GM10248 (cell line): ENCODE data around the gene COL4A1.

Experiments
- CTCF ChIA-PET: fragments of 300-600 bp; sonication (Branson Sonifier 250); formaldehyde crosslinking; extraction: SDS; loops from one replicate; lab custom pipeline; 2021; ENCODE audit warnings: antibody characterized with exemption; lab: Yijun Ruan, JAX
- POLR2A ChIA-PET: fragments of 350-650 bp; sonication (Branson Sonifier 250); formaldehyde crosslinking; extraction: SDS; loops from one replicate; lab custom pipeline; 2020; ENCODE audit warnings: antibody characterized with exemption; lab: Yijun Ruan, JAX
- DNase-seq: peaks from one replicate; pipeline ENCODE4 v3.0.0; 2012; ENCODE audit errors: extremely low spot score
- TF ChIP-seq, protein P1 (sequence below): IDR thresholded peaks from 2 replicates; pipeline ENCODE4 v1.5.1; 2012; ENCODE audit warnings: mild to moderate bottlenecking, low read depth; ENCODE audit errors: extremely low read depth, missing control alignments, control extremely low read depth

Gene COL4A1

DNA sequence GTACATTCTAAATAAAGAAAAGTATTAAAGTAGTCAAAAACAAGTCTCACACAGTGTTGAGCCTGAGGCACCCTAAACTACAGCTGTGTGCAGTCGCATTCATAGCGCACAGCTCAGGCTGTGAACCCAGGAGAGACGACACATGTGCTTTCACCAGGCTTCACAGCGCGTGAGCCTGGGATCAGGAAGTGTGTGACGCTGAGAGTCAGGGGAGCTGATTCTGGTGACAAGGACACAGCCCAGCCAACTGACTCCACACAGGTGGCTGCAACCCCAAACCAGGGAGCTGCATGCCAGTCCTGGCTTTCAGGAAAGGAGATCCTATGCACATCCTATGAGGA lies 41.6 kb downstream of the COL4A1 start:
- TF ChIP-seq, protein P1, sequence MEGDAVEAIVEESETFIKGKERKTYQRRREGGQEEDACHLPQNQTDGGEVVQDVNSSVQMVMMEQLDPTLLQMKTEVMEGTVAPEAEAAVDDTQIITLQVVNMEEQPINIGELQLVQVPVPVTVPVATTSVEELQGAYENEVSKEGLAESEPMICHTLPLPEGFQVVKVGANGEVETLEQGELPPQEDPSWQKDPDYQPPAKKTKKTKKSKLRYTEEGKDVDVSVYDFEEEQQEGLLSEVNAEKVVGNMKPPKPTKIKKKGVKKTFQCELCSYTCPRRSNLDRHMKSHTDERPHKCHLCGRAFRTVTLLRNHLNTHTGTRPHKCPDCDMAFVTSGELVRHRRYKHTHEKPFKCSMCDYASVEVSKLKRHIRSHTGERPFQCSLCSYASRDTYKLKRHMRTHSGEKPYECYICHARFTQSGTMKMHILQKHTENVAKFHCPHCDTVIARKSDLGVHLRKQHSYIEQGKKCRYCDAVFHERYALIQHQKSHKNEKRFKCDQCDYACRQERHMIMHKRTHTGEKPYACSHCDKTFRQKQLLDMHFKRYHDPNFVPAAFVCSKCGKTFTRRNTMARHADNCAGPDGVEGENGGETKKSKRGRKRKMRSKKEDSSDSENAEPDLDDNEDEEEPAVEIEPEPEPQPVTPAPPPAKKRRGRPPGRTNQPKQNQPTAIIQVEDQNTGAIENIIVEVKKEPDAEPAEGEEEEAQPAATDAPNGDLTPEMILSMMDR: no peak
- ChIA-PET CTCF (no interaction called here), POLR2A (no interaction called here)
- no peak for DNase-seq

DNA sequence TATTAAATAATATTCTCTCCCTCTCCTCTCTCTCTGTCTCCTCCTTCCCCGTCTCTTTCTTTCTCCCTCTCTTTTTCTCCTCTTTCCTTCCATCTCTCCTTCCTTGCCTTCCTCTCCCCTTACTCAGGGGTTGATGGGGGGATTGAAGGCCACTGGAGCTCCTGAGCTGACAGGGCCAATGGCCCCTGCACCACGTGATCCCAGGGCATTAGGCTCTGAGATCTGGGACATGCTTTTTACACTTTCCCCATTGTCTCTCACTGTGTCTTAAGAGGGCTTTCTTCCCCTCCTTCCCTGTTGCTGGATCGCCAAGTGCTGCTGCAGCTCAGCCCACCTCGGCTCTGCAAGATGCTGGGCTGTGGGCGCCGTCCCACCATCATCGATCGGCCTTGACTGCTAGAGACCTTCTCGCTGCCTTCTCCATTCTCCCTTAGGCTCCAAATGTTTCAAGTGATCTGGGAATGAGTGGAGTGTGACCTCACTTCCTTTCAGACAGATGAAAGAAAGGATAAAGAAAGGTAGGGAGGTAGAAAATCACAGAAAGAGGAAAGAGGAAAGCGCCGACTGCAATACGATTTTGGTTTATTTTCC lies 42.2 kb downstream of the COL4A1 start:
- ChIA-PET POLR2A (no interaction called here), CTCF (no interaction called here)
- DNase-seq: no peak
- TF ChIP-seq, protein P1: no peak

DNA sequence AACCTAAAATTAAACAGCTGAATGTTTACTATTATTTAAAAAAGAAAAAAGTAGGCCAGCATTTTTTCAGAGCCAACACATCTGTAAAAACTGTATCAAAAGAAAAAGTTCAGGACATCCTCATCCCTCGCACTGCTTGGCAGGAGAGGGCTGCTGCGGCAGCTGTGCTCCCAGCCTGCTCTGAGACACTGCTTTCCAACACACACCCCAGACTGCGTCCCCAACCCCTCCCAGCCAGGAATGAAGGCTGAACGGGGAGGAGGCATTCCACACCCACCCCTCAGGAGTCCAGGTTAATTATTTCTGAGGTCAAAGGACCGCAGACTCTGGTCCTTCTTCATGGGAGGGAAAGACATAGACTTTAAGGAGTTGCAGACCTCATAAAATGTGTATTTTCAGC lies 43.1 kb downstream of the COL4A1 start:
- DNase-seq: no peak
- ChIA-PET CTCF (no interaction called here), POLR2A (no interaction called here)
- TF ChIP-seq, protein P1: no peak

DNA sequence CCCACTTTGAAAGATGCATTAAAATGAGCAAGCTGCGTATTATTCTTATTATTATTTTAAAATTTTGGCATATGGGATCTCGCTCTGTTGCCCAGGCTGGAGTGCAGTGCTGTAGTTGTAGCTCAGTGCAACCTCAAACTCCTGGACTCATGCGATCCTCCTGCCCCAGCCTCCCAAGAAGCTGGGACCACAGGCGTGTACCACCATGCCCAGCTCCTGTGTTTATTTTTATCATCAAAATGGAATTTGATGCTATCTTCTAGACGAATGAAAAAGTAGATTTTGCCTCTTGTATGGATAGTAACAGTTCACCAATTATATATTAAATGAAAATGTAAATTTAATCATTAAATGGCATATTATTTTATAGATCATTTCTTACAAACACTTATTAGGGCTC lies 43.6 kb downstream of the COL4A1 start:
- POLR2A ChIA-PET: no interaction called here

DNA sequence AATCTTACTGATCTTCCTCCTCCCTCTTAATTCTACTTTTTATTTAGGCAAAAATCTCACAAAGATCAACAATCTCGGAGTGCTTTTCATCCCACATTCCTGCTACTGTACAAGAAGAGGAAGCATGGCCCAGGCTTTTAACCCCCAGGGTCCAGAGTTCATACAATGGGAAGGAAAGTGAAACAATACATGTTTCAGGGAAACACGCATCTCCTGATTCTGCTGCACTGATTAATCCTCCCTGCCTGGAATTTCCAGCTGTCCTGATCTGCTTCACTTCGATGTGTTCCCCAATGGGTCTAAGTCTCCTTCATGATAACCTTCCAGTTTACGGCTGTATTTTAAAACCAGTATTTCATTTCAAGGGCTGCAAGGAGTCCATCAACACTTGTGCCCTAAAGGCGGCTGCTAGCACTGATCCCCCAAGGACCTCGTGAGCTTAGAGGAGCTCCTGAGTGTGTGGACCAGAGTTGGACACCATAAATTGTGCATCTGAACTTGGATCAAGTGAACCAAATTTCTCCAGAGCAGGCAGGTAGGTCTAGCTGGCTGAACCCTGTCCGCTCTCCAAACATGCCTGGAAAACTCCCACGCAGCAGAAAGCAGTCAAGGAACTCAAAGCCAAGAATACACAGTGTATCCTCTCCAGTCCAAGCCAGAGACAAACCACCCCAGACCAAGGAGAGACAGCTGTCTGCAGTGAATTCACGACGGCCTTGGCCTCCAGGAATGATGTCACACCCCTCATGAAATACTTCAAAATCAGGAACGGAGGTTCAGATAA lies 44.3 kb downstream of the COL4A1 start:
- POLR2A ChIA-PET: no interaction called here
- no peak for DNase-seq
- CTCF ChIA-PET: interaction anchor here (1.3 kb wide), 1 partner anchor 14 kb away, joined by 4 read pairs; no protein-coding TSS in a partner anchor
- TF ChIP-seq, protein P1: no peak

More for the DNA sequence above, 43.6 kb downstream of the COL4A1 start:
- TF ChIP-seq, protein P1: no peak
- no peak for DNase-seq
- CTCF ChIA-PET: no interaction called here

DNA sequence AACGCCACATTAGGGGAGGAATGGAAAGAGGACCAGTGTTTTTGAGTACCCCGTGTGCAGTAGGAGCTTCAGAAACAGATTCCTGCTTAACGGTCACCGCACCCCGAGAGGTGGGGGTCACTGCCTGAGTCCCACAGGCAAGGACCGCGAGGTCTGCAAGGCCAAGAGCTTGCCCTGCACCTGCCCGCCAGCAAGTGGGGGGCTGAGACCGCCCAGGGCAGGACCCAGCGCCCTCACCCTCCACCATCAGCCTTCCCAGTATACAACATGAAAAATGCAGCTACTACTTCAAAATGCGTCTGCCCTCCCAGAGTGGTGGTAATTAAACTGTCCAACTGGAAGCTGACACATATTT lies 44.9 kb downstream of the COL4A1 start:
- POLR2A ChIA-PET: no interaction called here
- DNase-seq: no peak
- TF ChIP-seq, protein P1: no peak
- CTCF ChIA-PET: interaction anchor here (1.3 kb wide), 1 partner anchor 15 kb away, joined by 4 read pairs; no protein-coding TSS in a partner anchor
